Measurements from ENCODE around the gene FALEC. TPM values are rescaled to one million over a fixed set of nuclear protein-coding genes. Genes with fewer than 3 reads are reported as not detected.

Gene FALEC
- polyA plus RNA-seq, 2 of the 4 experiments (the other 2 are of a cell fraction) = 0.36 to 0.80 TPM

GRCh38 chr1:150558761-150559655 is 43.5 kb downstream of the FALEC start:
- ATAC-seq (no peak), DNase-seq (ENCODE audit: low read depth in 1 of 2, low spot score in 1 of 2) (no peak), FAIRE-seq (no peak)
- POLR2A ChIA-PET = interaction anchor here (0.7 to 7.6 kb wide), 4 partner anchors 9 to 19 kb away, joined by 3 to 201 read pairs (median 6); partner anchors contain the start of gene MCL1
- TF ChIP-seq EHF (CRISPR knock-in tag; IDR thresholded peaks at IDR 0.05) (no peak), HOXB5 (CRISPR knock-in tag; IDR thresholded peaks at IDR 0.05) (no peak), RFX5 (IDR thresholded peaks at IDR 0.05) (no peak), POLR2A (IDR thresholded peaks at IDR 0.05; ENCODE audit: low read length) (no peak), HDAC2 (IDR thresholded peaks at IDR 0.05) (no peak), KDM5A (IDR thresholded peaks at IDR 0.05) (no peak), CEBPB (IDR thresholded peaks at IDR 0.05) (no peak), SMC3 (IDR thresholded peaks at IDR 0.05) (no peak), FOSL2 (IDR thresholded peaks at IDR 0.05) (no peak), FOSL2 (CRISPR knock-in tag; IDR thresholded peaks at IDR 0.05) (no peak), TP53 (CRISPR knock-in tag; IDR thresholded peaks at IDR 0.05) (no peak), RAD21 (conservative IDR thresholded peaks at IDR 0.05 in 1 of 2, IDR thresholded peaks at IDR 0.05 in 1 of 2) (no peak), EP300 (IDR thresholded peaks at IDR 0.05) (no peak), TFCP2L1 (CRISPR knock-in tag; IDR thresholded peaks at IDR 0.05) (no peak), RCOR1 (IDR thresholded peaks at IDR 0.05; ENCODE audit: low read depth, low read length) (no peak), SREBF2 (IDR thresholded peaks at IDR 0.05) (no peak), ZNF302 (CRISPR knock-in tag; IDR thresholded peaks at IDR 0.05) (no peak), ELK1 (IDR thresholded peaks at IDR 0.05; ENCODE audit: low read depth, low read length) (no peak), CTCF (IDR thresholded peaks at IDR 0.05) (no peak), E2F6 (IDR thresholded peaks at IDR 0.05; ENCODE audit: borderline replicate concordance, low read depth) (no peak)
- Histone ChIP-seq H3K4me3 (no peak overlapping the region), H3K4me2 (no peak overlapping the region), H3K27ac (peak overlapping the region in 1 of 2 experiments; percentile 0; a peak in 2 of 6 replicates), H3K9me3 (no peaks in the 10 kb centered on the region), H3K4me1 (peaks cover 33% of the 10 kb centered on the region)
- WGBS (ENCODE audit: missing lambda C conversion rate) = 86% methylated on average over 28 of the region's 28 CpGs
- CTCF ChIA-PET = interaction anchor here (0.6 to 11.6 kb wide), 36 partner anchors 8 to 956 kb away, joined by 3 to 210 read pairs (median 7); partner anchors contain the start of genes ADAMTSL4, ENSA, MCL1 and TARS2

- no peak for ATAC-seq
- H3K4me2 ChIP-seq = no peak overlapping the region; the same call in 2 of the 3 replicates
- ChIA-PET CTCF (interaction anchor here (0.6 to 11.6 kb wide), 35 partner anchors 9 to 955 kb away, joined by 3 to 210 read pairs (median 7); partner anchors contain the start of genes ADAMTSL4, ENSA, MCL1 and TARS2), POLR2A (interaction anchor here (0.7 to 7.6 kb wide), 3 partner anchors 9 to 18 kb away, joined by 3 to 201 read pairs (median 10); partner anchors contain the start of gene MCL1)
- DNase-seq (ENCODE audit: low read depth in 1 of 2, low spot score in 1 of 2) = no peak
- FAIRE-seq = no peak
- WGBS (ENCODE audit: missing lambda C conversion rate) = 57% methylated on average over 10 of the region's 10 CpGs
- H3K9me3 ChIP-seq = no peaks in the 10 kb centered on the region
- peak overlapping the region in 1 of 2 experiments; percentile 15; a peak in 2 of 6 replicates for H3K27ac ChIP-seq
- TF ChIP-seq EP300 (IDR thresholded peaks at IDR 0.05) = no peak
- no peak overlapping the region for H3K4me3 ChIP-seq
- H3K4me1 ChIP-seq = peaks cover 39% of the 10 kb centered on the region
Measured at GRCh38 chr1:150559656-150560010, 44.1 kb downstream of the FALEC start.
